GM19438 (cell line): Measurements from ENCODE around the gene MRPS15.
"Not testable (repeated sequence)": the region's sequence is repeated elsewhere in the genome, so short reads cannot be mapped to it uniquely, and the experiment has no call there.

Experiments used
- ATAC-seq: cut with Tn5 transposase; IDR thresholded peaks from one replicate; pipeline ENCODE4 v1.9.1; 2021; ENCODE audit warnings: low read depth; ENCODE audit not compliant: unreplicated experiment

The MRPS15 gene

DNA sequence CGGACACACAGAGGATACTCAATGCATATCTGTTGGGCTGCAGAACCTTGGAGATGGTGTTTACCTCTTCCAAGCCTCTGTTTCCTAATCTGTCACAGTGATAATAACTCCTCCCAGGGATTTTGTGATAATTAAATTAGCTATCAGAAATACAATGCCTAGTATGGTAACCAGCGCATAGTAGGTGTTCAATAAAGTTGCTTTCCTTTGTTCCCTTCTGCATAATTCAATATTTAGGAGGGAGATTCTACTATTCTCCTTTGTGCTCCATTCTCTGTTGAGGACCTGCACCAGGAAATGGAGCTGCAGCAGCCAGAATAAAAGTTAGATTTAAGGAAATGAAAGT, 21.9 kb upstream of the MRPS15 start:
- no peak for ATAC-seq

DNA sequence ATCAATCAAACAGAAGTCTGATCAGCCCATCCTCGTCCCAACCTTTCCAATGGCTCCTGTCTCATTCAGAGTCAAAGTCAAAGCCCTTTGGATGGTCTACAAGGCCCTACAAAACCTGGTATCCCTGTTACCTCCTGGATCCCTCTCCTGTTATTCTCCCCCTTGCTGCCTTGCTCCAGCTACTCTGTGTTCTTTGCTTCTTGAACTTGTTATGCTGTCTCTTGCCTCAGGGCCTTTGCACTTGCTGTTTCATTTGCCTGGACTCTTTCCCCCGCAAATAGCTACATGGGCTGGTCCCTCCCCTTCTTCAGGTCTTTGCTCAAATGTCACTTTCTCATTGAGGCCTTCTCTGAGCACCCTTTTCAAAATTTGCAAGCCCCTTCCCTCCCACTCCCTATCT, 19.9 kb upstream of the MRPS15 start:
- no peak for ATAC-seq

GRCh38 chr1:36482724-36483388, 18.7 kb upstream of the MRPS15 start, which contains the start of gene CSF3R:
CSF3R (minus strand) TSS chr1:36482913; CDS start chr1:36479496, 3,417 bp downstream.
- ATAC-seq: no peak

DNA sequence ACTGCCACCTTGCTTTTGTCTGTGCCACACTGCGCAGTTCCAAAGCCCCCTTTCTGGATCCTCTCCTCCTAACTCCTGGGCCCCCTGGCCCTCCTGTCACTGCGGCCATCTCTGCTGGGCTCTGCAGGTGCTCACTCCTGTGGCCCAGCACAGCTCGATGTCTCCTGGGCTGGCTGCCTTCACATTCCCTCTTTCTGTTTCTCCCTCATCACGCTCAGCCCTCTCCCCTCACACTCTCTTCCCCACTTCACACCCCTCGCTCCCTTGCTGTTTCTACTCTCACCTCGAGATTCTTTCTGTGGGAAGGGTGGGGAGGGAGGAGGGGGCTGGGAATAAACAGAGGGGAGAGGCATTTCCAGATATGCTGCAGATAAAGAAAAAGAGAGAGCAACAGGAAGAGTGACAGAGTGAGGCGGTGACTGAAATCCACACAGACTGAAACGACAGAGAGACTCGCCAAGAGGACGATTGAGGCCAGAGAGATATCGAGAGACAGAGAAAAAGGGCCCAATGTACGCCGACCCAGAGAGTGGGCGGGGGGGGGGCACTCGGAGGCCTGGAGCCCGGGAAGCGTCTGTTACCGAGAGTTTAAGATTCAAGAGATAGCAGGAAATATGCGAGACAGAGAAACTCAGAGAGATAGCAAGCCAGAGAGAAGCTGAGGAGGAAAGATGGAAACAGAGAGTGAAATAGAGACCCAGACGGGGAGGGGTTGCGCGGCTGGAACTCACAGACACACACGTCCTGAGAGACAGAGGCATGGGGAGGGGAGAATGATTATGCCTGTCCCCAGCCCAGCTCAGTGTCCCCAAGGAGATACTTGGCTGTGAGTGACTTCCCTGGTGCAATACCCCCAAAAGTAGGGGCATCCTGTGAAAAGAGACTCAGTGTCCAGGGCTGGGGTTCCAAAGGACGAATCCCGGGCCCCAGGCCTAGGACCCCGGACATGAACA, 17.9 kb upstream of the MRPS15 start:
- no peak for ATAC-seq

DNA sequence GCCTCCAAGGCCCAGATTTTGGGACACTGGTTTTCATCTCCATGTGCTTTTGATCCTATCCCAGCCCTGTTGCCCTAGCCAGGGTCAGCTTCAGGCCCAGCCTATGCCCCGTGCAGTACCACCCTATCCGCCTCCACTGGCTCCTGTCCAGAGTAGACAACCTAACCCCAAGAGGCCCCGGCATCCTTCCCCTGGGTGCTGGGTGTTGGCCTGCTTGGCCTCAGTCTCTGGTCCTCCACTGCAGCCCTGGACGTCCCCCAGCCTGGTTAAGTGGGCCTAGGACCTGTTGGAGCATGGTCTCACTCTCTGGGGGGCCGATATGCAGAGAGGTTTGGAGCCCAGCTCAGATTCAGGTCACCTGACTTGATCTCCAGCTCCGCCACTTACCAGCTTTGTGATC, 16.9 kb upstream of the MRPS15 start:
- no peak for ATAC-seq

GRCh38 chr1:36480161-36480560, 16.0 kb upstream of the MRPS15 start:
- no peak for ATAC-seq

- no peak for ATAC-seq
These were observed 15.4 kb upstream of the MRPS15 start for GRCh38 chr1:36479505-36480051.

DNA sequence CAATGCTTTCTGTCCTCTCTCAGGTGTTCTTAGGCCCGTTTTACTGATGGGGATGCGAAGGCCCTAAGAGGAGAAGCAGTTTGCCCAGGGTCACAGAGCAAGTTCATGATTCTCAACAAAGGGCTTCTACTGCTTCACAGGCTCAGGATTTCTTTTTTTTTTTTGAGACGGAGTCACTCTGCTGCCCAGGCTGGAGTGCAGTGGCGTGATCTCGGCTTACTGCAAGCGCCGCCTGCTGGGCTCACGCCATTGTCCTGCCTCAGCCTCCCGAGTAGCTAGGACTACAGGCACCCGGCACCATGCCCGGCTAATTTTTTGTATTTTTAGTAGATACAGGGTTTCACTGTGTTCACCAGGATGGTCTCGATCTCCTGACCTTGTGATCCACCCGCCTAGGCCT, 13.4 kb upstream of the MRPS15 start:
- not testable (repeated sequence) for ATAC-seq

GRCh38 chr1:36476945-36477344, 12.8 kb upstream of the MRPS15 start:
- ATAC-seq: no peak

GRCh38 chr1:36475910-36476604, 11.9 kb upstream of the MRPS15 start:
- ATAC-seq: no peak

GRCh38 chr1:36475341-36475740, 11.2 kb upstream of the MRPS15 start:
- no peak for ATAC-seq

GRCh38 chr1:36472656-36473055, 8.5 kb upstream of the MRPS15 start:
- ATAC-seq: no peak

- ATAC-seq: no peak
These were observed 7.9 kb upstream of the MRPS15 start for GRCh38 chr1:36471830-36472641.

GRCh38 chr1:36469163-36469562, 5.0 kb upstream of the MRPS15 start:
- ATAC-seq: no peak

DNA sequence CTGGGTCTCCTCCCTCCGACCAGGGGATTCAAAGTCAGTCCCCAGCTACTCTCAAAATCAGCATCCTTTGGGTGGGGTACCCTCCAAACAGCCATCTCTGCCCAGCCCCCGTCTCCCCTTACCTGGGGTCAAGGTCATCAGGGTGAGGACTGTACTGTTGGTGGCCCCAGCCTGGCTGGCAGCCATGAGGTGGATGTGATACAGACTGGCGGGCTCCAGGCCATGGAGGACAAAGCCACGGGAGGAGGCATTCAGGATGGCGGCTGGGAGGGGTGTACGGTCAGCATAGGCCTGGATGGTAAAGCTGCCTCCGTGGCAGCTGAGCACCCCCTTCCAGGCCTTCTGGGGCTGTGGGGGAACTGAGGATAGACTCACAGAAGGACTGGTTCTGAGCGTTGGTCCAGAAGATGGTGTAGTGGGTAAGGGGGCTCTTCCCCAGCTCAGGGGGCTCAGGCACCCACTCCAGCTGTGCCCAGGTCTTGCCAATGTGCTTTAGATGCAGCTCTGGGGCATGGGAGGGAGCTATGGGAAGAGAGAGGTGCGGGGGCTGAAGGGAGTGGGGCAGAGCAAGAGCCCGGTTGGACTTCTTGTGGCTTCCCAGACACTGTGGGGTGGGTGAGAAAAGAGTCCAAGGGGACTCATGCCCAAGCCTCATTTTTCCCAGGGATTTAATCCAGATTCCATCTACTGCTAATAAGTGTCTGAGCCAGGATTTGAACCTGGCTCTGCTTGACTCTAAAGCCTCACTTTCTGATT, 3.7 kb upstream of the MRPS15 start:
- ATAC-seq: no peak

DNA sequence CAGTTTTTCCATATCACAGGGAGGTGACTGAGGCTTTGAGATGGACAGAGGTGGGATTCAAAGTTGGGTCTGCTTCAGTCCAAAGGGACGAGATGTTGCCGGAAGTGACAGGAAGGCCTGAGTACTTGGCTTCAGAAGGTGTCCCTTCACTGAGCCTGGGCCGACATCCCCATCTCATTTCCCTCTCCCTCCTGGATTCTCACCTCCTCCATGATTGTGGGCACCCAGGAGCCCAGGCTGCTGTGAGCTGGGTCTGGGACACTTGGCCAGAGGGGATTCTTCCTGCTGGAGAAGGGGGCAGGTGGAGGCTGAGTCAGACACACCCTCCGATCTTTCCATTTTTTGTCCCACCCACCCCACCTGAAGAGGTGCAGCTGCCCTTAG, 2.8 kb upstream of the MRPS15 start:
- no peak for ATAC-seq

GRCh38 chr1:36466370-36467026, 2.3 kb upstream of the MRPS15 start:
- ATAC-seq: no peak

- no peak for ATAC-seq
These were observed 1.7 kb upstream of the MRPS15 start for GRCh38 chr1:36465731-36466369.
